Lower leg skin (tissue), 4 donors: ENCODE data around the gene REEP5. TPM values are rescaled to one million over a fixed set of nuclear protein-coding genes. Genes with fewer than 3 reads are reported as not detected.
A peak's percentile ranks its signal among the peaks of the same experiment; 100 is the strongest.
"Not testable (repeated sequence)": the region's sequence is repeated elsewhere in the genome, so short reads cannot be mapped to it uniquely, and the experiment has no call there.

ENCODE experiments used
- DNase-seq, 2 donors: peaks; one replicate each; pipeline ENCODE4 v3.0.0-alpha.2; 2019; ENCODE audit warnings: low spot score in 2 of 2
- H3K4me3 ChIP-seq: fragments of 200-600 bp; sonication (generic); 2 replicates; pipeline ENCODE4 v1.5.1; 2017; ENCODE audit warnings: mild to moderate bottlenecking, low read depth; ENCODE audit not compliant: poor library complexity, severe bottlenecking
- POLR2A ChIP-seq, 2 donors: fragments of 450-650 bp; IDR thresholded peaks; one replicate each; pipeline ENCODE4 v1.6.1; 2016 to 2017; ENCODE audit warnings: antibody characterized with exemption in 2 of 2, mild to moderate bottlenecking in 1 of 2, moderate library complexity in 1 of 2
- WGBS, 2 donors: methylation state at CpG; one replicate each; pipeline ENCODE4 v1.1.5; 2018; 5-methylcytosine and 5-hydroxymethylcytosine counted together
- intact Hi-C: fragments of 100-400 bp; cut with DNase I; formaldehyde crosslinking; loops from one replicate; pipeline ENCODE4 v1.15.0; 2023; ENCODE audit warnings: low total_unique reads
- total RNA-seq, 4 donors: library from RNA; depleted of rRNA; stranded (reverse); fragments of >200 nt; gene quantifications; one replicate each; pipeline ENCODE4 v1.1.0, GENCODE V29; 2016
- TF ChIP-seq, protein P1 (sequence below), 3 donors: fragments of 450-650 bp; IDR thresholded peaks; one replicate each; pipeline ENCODE4 v1.5.1; 2016; ENCODE audit warnings: antibody characterized with exemption in 3 of 3, mild to moderate bottlenecking in 3 of 3, moderate library complexity in 2 of 3

Gene REEP5
- 10 to 100 TPM; 50.7 to 85.5 (median 74.4) TPM for total RNA-seq

DNA sequence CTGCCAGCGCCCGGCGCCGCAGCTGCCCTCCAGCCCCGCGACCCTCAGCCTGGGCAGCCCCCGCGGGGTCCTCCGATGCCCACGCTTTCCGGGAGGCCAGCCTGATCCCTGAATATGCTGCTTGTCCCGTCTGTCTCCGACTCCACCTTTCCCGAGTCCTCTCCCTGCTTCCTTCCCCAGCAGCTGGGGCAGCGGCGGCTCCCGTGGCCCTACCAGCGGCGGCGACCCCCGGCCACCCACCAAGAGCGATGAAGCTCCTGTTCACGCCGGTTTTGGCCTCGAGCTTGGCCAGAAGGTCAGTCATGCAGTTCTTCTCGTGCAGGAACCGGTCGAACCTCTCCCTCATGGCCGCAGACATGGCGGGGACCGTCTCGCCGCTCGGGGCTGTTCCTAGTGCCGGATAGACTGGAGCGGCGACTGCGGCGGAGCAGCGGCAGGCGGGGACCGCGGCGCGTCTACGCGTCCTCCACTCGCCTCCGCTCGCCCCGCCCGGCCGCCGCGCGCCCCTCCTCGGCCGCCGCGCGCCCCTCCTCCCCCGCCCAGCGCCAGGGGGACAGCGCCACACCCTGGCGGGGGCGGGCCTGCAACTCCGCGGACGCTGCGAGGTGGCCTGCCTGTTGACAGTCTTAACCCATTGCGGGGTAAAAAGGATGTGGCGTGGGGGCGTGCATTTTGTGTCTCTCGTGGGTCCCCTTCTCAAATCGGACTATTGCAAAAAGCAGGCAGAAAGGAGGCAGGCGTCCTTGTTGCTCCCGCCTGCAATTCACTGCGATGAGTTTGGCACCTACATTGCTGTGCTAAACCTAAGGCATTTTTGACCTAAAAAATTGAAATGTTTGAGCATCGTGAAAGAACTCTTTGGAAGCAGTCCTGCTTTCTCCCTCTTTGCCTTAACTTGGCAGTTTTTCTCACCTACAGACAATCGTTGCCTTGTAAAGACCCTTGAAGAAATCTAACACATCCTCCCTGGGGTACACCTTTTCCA is at the start of gene REEP5:
Gene REEP5, minus strand, starts transcription at position 395 of the 985 bp plus-strand sequence. Its CDS starts 37 bp downstream, at position 358.
- TF ChIP-seq, protein P1, sequence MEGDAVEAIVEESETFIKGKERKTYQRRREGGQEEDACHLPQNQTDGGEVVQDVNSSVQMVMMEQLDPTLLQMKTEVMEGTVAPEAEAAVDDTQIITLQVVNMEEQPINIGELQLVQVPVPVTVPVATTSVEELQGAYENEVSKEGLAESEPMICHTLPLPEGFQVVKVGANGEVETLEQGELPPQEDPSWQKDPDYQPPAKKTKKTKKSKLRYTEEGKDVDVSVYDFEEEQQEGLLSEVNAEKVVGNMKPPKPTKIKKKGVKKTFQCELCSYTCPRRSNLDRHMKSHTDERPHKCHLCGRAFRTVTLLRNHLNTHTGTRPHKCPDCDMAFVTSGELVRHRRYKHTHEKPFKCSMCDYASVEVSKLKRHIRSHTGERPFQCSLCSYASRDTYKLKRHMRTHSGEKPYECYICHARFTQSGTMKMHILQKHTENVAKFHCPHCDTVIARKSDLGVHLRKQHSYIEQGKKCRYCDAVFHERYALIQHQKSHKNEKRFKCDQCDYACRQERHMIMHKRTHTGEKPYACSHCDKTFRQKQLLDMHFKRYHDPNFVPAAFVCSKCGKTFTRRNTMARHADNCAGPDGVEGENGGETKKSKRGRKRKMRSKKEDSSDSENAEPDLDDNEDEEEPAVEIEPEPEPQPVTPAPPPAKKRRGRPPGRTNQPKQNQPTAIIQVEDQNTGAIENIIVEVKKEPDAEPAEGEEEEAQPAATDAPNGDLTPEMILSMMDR (IDR thresholded peaks at IDR 0.05), result no peak
- TF ChIP-seq POLR2A (IDR thresholded peaks at IDR 0.05), result peak in 1 of 2 donors; percentile 51
- WGBS, 2 donors, result 1% methylated on average over 36 to 74 of the region's 80 CpGs
- intact Hi-C loops, result no loop called here
- peak; percentile 74 to 95 for DNase-seq
- H3K4me3 ChIP-seq, result peak within 1 kb of the TSS; percentile 97

DNA sequence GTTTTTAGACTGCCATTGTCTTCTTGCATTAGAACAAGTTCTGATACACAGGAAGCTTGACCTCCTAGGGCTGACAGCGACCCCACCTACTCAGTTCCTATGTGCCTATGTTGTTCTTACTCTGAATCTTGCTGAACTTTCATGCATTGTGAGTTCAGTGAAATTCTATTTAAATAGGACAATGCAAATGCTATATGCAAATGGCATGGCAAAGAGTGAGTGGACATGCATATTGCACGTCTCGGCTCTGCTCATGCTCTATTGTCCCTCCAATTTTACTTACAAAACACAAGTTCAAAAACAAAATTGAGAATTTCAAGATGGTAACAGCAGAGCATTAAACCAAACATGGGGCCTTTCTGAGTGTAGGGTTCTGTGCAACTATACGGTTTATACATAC is 49.2 kb upstream of the REEP5 start:
- TF ChIP-seq POLR2A (IDR thresholded peaks at IDR 0.05), result no peak
- 88 to 96% methylated on average over 4 of the region's 4 CpGs for WGBS, 2 donors
- H3K4me3 ChIP-seq, result no peak overlapping the region
- intact Hi-C loops, result no loop called here
- no peak for DNase-seq

DNA sequence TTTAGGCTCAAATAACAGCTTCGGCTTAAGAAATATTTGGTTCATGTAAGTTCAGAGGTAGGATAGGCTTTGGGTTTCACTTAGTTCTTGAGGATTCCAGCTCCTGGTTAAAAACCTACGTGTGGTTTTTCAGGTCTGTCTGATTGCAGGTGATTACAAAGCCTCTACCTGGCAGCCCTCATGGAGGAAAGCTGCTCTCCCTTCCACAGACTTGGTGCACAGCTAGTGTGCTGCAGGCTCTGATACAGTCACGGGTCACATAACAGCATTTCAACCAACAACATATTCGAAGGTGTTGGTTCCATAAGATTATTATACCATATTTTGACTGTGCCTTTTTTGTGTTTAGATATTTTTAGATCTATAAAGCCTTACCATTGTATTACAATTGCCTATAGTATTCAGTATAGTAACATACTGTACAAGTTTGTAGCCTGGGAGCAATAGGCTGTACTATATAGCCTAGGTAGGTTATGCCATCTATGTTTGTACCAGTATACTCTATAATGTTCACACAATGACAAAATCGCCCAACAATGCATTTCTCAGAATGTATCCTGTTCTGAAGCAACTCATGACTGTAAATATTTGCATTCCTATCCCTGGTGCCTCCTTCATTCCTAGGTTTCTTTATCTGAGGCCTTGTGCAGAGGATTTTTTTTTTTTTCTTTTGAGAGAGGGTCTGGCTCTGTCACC is 46.5 kb upstream of the REEP5 start:
- intact Hi-C loops, result no loop called here
- DNase-seq, result no peak
- TF ChIP-seq, protein P1 (IDR thresholded peaks at IDR 0.05), result no peak
- no peak for TF ChIP-seq POLR2A (IDR thresholded peaks at IDR 0.05)
- WGBS, 2 donors, result 79 to 80% methylated on average over 5 of the region's 5 CpGs
- no peak overlapping the region for H3K4me3 ChIP-seq

DNA sequence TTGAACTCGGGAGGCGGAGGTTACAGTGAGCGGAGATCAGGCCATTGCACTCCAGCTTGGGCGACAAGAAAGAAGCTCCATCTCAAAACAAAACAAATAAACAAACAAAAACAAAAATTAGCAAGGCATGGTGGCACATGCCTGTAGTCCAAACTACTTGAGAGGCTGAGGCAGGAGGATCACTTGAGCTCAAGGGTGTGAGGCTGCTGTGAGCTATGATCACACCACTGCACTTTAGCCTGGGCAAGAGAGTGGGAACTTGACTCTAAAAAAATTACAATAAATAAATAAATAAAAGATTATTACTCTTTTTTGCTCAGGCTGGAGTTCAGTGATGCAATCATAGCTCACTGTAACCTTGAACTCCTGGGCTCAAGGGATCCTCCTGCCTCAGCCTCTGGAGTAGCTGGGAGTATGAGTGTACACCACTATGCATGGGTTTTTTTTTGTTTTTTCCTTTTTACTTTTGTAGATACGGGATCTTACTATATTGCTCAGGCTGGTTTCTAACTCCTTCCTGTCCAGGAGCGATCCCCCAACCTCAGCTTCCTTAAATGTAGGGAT is 45.6 kb upstream of the REEP5 start:
- TF ChIP-seq POLR2A (IDR thresholded peaks at IDR 0.05), result no peak
- TF ChIP-seq, protein P1 (IDR thresholded peaks at IDR 0.05), result no peak
- intact Hi-C loops, result no loop called here
- no peak for DNase-seq
- H3K4me3 ChIP-seq, result no peak overlapping the region
- 94 to 95% methylated on average over 6 of the region's 6 CpGs for WGBS, 2 donors

DNA sequence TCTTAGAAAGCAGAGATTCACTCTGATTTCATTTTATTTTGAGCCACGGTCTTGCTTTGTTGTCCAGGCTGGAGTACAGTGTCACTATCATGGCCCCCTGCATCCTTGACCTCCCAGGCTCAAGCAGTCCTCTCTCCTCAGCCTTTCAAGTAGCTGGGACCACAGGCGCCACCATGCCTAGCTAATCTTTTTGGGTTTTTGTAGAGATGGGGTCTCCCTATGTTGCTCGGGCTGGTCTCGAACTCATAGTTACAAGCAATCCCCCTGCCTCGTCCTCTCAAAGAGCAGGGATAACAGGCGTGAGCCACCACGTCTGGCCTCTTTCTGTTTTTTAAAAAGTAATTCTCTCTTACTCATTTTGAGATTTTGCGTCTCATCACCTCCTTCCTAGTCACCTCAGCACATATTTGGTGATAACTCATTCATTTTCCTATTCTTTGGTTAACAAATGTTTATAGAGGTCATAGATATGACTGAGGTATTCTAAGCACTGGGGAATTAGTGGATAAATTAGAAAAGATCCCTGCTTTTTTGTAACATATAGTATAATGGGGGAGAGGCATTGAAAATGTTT is 43.8 kb upstream of the REEP5 start:
- no peak for TF ChIP-seq POLR2A (IDR thresholded peaks at IDR 0.05)
- TF ChIP-seq, protein P1 (IDR thresholded peaks at IDR 0.05), result no peak
- H3K4me3 ChIP-seq, result no peak overlapping the region
- intact Hi-C loops, result no loop called here
- WGBS, 2 donors, result 91 to 94% methylated on average over 8 of the region's 8 CpGs
- no peak for DNase-seq

DNA sequence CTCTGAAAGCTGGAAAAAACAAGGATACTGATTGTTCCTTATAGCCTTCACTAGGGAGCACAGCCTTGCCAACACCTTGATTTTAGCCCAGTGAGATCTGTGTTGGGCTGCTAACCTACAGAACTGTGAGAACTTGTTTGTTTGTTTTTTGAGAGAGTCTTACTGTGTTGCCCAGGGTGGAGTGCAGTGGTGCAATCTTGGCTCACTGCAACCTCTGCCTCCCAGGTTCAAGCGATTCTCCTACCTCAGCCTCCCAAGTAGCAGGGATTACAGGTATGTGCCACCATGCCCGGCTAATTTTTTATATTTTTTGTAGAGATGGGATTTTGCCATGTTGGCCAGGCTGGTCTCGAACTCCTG is 41.3 kb upstream of the REEP5 start:
- H3K4me3 ChIP-seq, intact Hi-C loops, DNase-seq: not testable (repeated sequence)
- WGBS, 2 donors, result 86 to 90% methylated on average over 3 of the region's 3 CpGs
